Esophagus squamous epithelium (tissue), 5 donors: Measurements from ENCODE around the gene TRIM31. TPM values are rescaled to one million over a fixed set of nuclear protein-coding genes. Genes with fewer than 3 reads are reported as not detected.

ENCODE experiments used
- DNase-seq: peaks from one replicate; lab custom pipeline; 2025; lab: John Stamatoyannopoulos, UW
- H3K27ac ChIP-seq, 4 donors: fragments of 200-600 bp; sonication (generic); one replicate each; pipeline ENCODE4 v1.5.1; 2016 to 2019; ENCODE audit warnings: mild to moderate bottlenecking in 1 of 4
- H3K27me3 ChIP-seq, 4 donors: fragments of 200-600 bp; sonication (generic); 1 replicate in 3 of 4; 2 replicates in 1 of 4; pipeline versions ENCODE4 v1.5.1 to v1.6.0; 2017 to 2021; ENCODE audit warnings: antibody characterized with exemption in 1 of 4
- H3K36me3 ChIP-seq, 3 donors: fragments of 200-600 bp; sonication (generic); one replicate each; pipeline ENCODE4 v1.5.1; 2016 to 2019
- H3K4me1 ChIP-seq, 3 donors: fragments of 200-600 bp; sonication (generic); one replicate each; pipeline ENCODE4 v1.5.1; 2017 to 2019
- H3K4me3 ChIP-seq, 4 donors: fragments of 200-600 bp; sonication (generic); 1 replicate in 3 of 4; 2 replicates in 1 of 4; pipeline ENCODE4 v1.5.1; 2016 to 2019; ENCODE audit warnings: mild to moderate bottlenecking in 2 of 4, moderate library complexity in 1 of 4
- H3K9me3 ChIP-seq, 3 donors: fragments of 200-600 bp; sonication (generic); one replicate each; pipeline ENCODE4 v1.5.1; 2016 to 2019
- CTCF ChIP-seq, 6 experiments: fragments of 450-650 bp in 4 of 6; fragments of 200-600 bp in 2 of 6; sonication (generic) in 2 of 6; IDR thresholded peaks; one replicate each; pipeline ENCODE4 v1.5.1; 2016 to 2019; ENCODE audit warnings: antibody characterized with exemption in 6 of 6, mild to moderate bottlenecking in 4 of 6, moderate library complexity in 4 of 6
- POLR2A ChIP-seq, 4 donors: fragments of 450-650 bp; IDR thresholded peaks; one replicate each; pipeline ENCODE4 v1.6.1; 2017; ENCODE audit warnings: antibody characterized with exemption in 4 of 4, mild to moderate bottlenecking in 4 of 4, moderate library complexity in 3 of 4
- WGBS, 2 donors: methylation state at CpG; one replicate each; pipeline ENCODE4 v1.1.5; 2018; 5-methylcytosine and 5-hydroxymethylcytosine counted together
- intact Hi-C: fragments of 100-400 bp; cut with DNase I; formaldehyde crosslinking; loops from one replicate; pipeline ENCODE4 v1.15.0; 2022
- total RNA-seq, 4 donors: library from RNA; depleted of rRNA; stranded (reverse); fragments of >200 nt; gene quantifications; one replicate each; pipeline ENCODE4 v1.1.0, GENCODE V29; 2016
- donor health status: DM: yes; HTN: yes; CAD: no.

TRIM31 gene
- total RNA-seq, 4 donors from 2014 or later = 0.23 TPM; not detected in 3

DNA sequence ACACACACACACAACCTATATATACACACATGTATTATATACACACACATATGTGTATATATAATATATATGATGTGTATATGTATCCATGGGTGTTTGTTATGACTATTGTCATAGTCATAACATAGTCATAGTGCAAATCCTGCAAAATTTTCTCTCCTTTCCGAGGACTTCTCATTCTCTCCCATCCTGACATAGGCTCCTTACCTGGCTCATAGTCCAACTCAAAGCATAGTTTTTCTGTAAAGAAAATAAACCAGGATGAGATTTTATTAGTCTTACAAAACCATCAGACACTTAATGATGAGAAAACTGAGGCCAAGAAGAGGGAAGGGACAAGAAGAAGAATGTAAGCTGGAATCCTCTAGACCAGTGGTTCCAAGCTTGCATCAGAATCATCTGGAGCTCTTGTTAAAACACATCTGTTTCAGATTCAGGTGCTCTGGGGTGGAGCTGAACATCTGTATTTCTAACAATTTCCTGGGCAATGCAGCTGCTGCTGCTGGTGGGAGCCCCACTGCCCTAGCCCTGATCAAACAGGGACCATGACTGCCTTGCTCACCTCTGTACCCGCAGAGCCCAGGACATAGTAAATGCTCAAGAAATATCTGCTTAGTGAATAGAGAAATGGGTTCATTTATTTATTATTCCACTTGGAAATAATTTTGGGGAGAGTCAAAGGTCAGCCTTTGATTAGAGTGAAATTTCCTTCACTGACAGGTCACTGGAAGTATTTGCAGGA, 42.8 kb upstream of the TRIM31 start:
- intact Hi-C loops = no loop called here
- 63 to 72% methylated on average over 1 to 2 of the region's 2 CpGs for WGBS, 2 donors
- Histone ChIP-seq H3K4me1 (peaks cover 0 to 23% (median 6%) of the 10 kb centered on the region in 3 donors), H3K27ac (no peak overlapping the region), H3K9me3 (no peaks in the 10 kb centered on the region), H3K4me3 (no peak overlapping the region), H3K36me3 (no peaks in the 10 kb centered on the region), H3K27me3 (peaks cover 0 to 50% (median 0%) of the 10 kb centered on the region in 4 donors)
- DNase-seq = no peak
- no peak for TF ChIP-seq POLR2A (IDR thresholded peaks at IDR 0.05)
- TF ChIP-seq CTCF (IDR thresholded peaks at IDR 0.05) = no peak

DNA sequence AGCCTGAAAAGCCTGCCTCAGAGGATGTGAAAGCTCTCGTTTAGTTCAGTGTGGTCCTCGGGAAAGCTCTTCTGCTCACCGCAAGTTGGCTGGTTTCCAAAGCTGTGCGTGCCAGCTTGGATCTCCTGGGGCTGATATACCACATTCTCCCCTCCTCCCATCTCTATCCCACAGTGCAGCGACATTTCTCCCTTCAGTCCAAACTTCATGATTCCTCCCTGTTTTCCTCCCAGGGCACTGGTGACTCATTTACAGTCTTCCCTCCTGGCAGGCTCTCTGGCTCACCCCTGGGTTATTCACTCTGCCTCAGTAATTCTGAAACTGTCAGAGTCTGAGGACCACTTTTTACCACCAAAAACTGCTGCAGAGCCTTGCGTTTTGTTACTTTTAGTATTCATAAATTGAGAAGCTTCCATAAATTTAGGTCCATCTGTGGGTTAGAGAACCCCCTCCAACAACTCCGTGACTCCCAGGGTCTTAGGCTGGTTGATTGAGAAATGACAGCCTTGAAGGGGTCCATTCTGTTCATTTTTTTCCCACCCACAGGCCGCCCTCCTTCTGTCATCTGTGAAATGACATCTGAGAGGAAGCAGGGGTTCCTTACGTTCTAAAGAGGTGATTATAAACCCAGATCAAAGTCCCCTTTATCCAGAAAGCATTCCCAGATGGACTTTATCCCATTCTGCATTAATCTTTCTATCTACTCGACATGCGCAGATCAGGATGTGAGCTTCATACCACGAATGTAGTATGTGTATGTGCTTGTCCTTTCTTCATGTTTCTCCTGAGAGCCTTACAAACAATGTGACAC, 42.0 kb upstream of the TRIM31 start:
- TF ChIP-seq POLR2A (IDR thresholded peaks at IDR 0.05) = no peak
- TF ChIP-seq CTCF (IDR thresholded peaks at IDR 0.05) = no peak
- DNase-seq = no peak
- Histone ChIP-seq H3K27ac (no peak overlapping the region), H3K27me3 (peaks cover 0 to 53% (median 0%) of the 10 kb centered on the region in 4 donors), H3K4me1 (peaks cover 0 to 23% (median 6%) of the 10 kb centered on the region in 3 donors), H3K4me3 (no peak overlapping the region), H3K9me3 (no peaks in the 10 kb centered on the region), H3K36me3 (no peaks in the 10 kb centered on the region)
- intact Hi-C loops = no loop called here
- 41 to 49% methylated on average over 12 of the region's 12 CpGs for WGBS, 2 donors

- DNase-seq = no peak
- intact Hi-C loops = no loop called here
- Histone ChIP-seq H3K9me3 (no peaks in the 10 kb centered on the region), H3K27me3 (peaks cover 0 to 48% (median 0%) of the 10 kb centered on the region in 4 donors), H3K36me3 (no peaks in the 10 kb centered on the region), H3K4me1 (peaks cover 0 to 23% (median 6%) of the 10 kb centered on the region in 3 donors), H3K27ac (no peak overlapping the region), H3K4me3 (no peak overlapping the region)
- 83 to 88% methylated on average over 8 to 14 of the region's 17 CpGs for WGBS, 2 donors
- TF ChIP-seq CTCF (IDR thresholded peaks at IDR 0.05) (no peak), POLR2A (IDR thresholded peaks at IDR 0.05) (no peak)
Observed at GRCh38 chr6:30154061-30154460, 41.2 kb upstream of the TRIM31 start.

- peaks cover 0 to 44% (median 0%) of the 10 kb centered on the region in 4 donors for H3K27me3 ChIP-seq
- no peaks in the 10 kb centered on the region for H3K9me3 ChIP-seq
- H3K27ac ChIP-seq = no peak overlapping the region
- WGBS, 2 donors = 87 to 93% methylated on average over 2 to 3 of the region's 3 CpGs
- no peak for DNase-seq
- TF ChIP-seq POLR2A (IDR thresholded peaks at IDR 0.05) = no peak
- no peak for TF ChIP-seq CTCF (IDR thresholded peaks at IDR 0.05)
- H3K4me1 ChIP-seq = peaks cover 0 to 23% (median 6%) of the 10 kb centered on the region in 3 donors
- H3K4me3 ChIP-seq = no peak overlapping the region
- intact Hi-C loops = no loop called here
- no peaks in the 10 kb centered on the region for H3K36me3 ChIP-seq
Observed at GRCh38 chr6:30152910-30153610, 40.2 kb upstream of the TRIM31 start.
